HCT116 (cell line): ENCODE results near the gene GNG13. TPM values are rescaled to one million over a fixed set of nuclear protein-coding genes. Genes with fewer than 3 reads are reported as not detected.

Source experiments
- ATAC-seq: fragments of 200-7000 bp; cut with Tn5 transposase; 2 replicates; pipeline ENCODE4 v1.9.1; 2020; ENCODE audit warnings: mild to moderate bottlenecking, moderate library complexity
- BruUV-seq: library from RNA; stranded (reverse); fragments of 400-500 nt; replicated peaks from 2 replicates; lab custom pipeline; 2021; lab: Mats Ljungman, UMichigan
- CTCF ChIA-PET: fragments of 300-600 bp; sonication (Branson Sonifier 250); formaldehyde crosslinking; loops from one replicate; lab custom pipeline; 2021; ENCODE audit warnings: antibody characterized with exemption; lab: Charles Lee
- POLR2A ChIA-PET: fragments of 300-600, 350-600 bp; sonication (Branson Sonifier 250); formaldehyde crosslinking; loops from one replicate; lab custom pipeline; 2021; ENCODE audit warnings: antibody characterized with exemption; lab: Charles Lee
- RAD21 ChIA-PET, 2 experiments: fragments of 300-600 bp; sonication (Branson Sonifier 250); formaldehyde crosslinking; loops; one replicate each; lab custom pipeline; 2023; ENCODE audit warnings: low total read pairs in 2 of 2; ENCODE audit not compliant: uncharacterized antibody in 2 of 2, unreplicated experiment in 2 of 2, low non-redundant PET in 1 of 2; lab: Charles Lee
- DNase-seq: peaks from one replicate; pipeline ENCODE4 v3.0.0-alpha.2; 2010; ENCODE audit warnings: low read depth, low spot score
- H2AFZ ChIP-seq: fragments of 200-600 bp; shearing (Covaris generic), sonication (generic); 2 replicates; pipeline ENCODE4 v1.6.1; 2017; ENCODE audit warnings: low read depth, mixed run types, mixed read lengths, antibody characterized with exemption, low read length; ENCODE audit not compliant: poor library complexity, severe bottlenecking
- H3K27ac ChIP-seq: 2 replicates; pipeline ENCODE4 v1.5.1; 2012; ENCODE audit warnings: low read depth, low read length
- H3K27me3 ChIP-seq: fragments of 200-600 bp; sonication (generic); 2 replicates; pipeline ENCODE4 v1.6.1; 2016; ENCODE audit warnings: mixed run types, low read length, mixed read lengths; ENCODE audit not compliant: insufficient read depth
- H3K36me3 ChIP-seq, 2 experiments: fragments of 200-500 bp in 1 of 2; fragments of 200-600 bp in 1 of 2; sonication (Bioruptor generic) in 1 of 2; sonication (generic) in 1 of 2; 2 replicates each; pipeline versions ENCODE4 v1.5.1 to v1.6.1; 2014 to 2016; ENCODE audit warnings: low read length in 2 of 2, inconsistent platforms in 1 of 2, mixed read lengths in 1 of 2, mixed run types in 1 of 2; ENCODE audit not compliant: insufficient read depth in 2 of 2, control insufficient read depth in 1 of 2
- H3K4me1 ChIP-seq, 2 experiments: fragments of 200-600 bp in 1 of 2; sonication (generic) in 1 of 2; 2 replicates each; pipeline versions ENCODE4 v1.5.1 to v1.6.1; 2012 to 2017; ENCODE audit warnings: low read length in 2 of 2, inconsistent platforms in 1 of 2, mild to moderate bottlenecking in 1 of 2, mixed read lengths in 1 of 2, mixed run types in 1 of 2, moderate library complexity in 1 of 2; ENCODE audit not compliant: insufficient read depth in 2 of 2, control insufficient read depth in 1 of 2
- H3K4me2 ChIP-seq: fragments of 200-600 bp; sonication (generic); 2 replicates; pipeline ENCODE4 v1.6.1; 2017; ENCODE audit warnings: mixed run types, low read length, mixed read lengths
- H3K4me3 ChIP-seq, 2 experiments: fragments of 200-600 bp in 1 of 2; sonication (generic) in 1 of 2; replicated peaks in 1 of 2; 2 replicates each; pipeline ENCODE4 v1.5.1; 2011 to 2016; ENCODE audit warnings: low read length in 2 of 2, control low read depth in 1 of 2, low read depth in 1 of 2, mild to moderate bottlenecking in 1 of 2, mixed read lengths in 1 of 2, mixed run types in 1 of 2
- H3K79me2 ChIP-seq: fragments of 200-600 bp; sonication (generic); 2 replicates; pipeline ENCODE4 v1.6.1; 2017; ENCODE audit warnings: mild to moderate bottlenecking, mixed run types, low read length, moderate library complexity, mixed read lengths; ENCODE audit not compliant: insufficient read depth
- H3K9ac ChIP-seq: fragments of 200-600 bp; sonication (generic); 2 replicates; pipeline ENCODE4 v1.6.1; 2016; ENCODE audit warnings: low read length, mixed read lengths
- H3K9me2 ChIP-seq: fragments of 200-600 bp; sonication (generic), shearing (Covaris generic); 2 replicates; pipeline ENCODE4 v1.6.1; 2017; ENCODE audit warnings: mixed run types, mild to moderate bottlenecking, moderate library complexity; ENCODE audit not compliant: insufficient read depth
- H3K9me3 ChIP-seq, 2 experiments: fragments of 200-500 bp in 1 of 2; fragments of 200-600 bp in 1 of 2; sonication (Bioruptor generic) in 1 of 2; sonication (generic) in 1 of 2; 2 replicates each; pipeline ENCODE4 v1.6.1; 2014 to 2017; ENCODE audit warnings: low read length in 2 of 2, mixed read lengths in 2 of 2, inconsistent platforms in 1 of 2, low read depth in 1 of 2, mild to moderate bottlenecking in 1 of 2, mixed run types in 1 of 2, moderate library complexity in 1 of 2; ENCODE audit not compliant: control insufficient read depth in 1 of 2, insufficient read depth in 1 of 2
- H4K20me1 ChIP-seq: fragments of 200-600 bp; sonication (generic), shearing (Covaris generic); 2 replicates; pipeline ENCODE4 v1.6.1; 2017; ENCODE audit warnings: mixed run types, mild to moderate bottlenecking, moderate library complexity; ENCODE audit not compliant: insufficient read depth
- CBX3 ChIP-seq: IDR thresholded peaks from 2 replicates; pipeline ENCODE4 v1.6.1; 2012; ENCODE audit warnings: low read depth
- EGR1 ChIP-seq: IDR thresholded peaks from 2 replicates; pipeline ENCODE4 v1.6.1; 2012; ENCODE audit warnings: low read depth
- ELF1 ChIP-seq: IDR thresholded peaks from 2 replicates; pipeline ENCODE4 v1.6.1; 2012; ENCODE audit warnings: low read depth, borderline replicate concordance
- EZH2 ChIP-seq: fragments of 200-600 bp; sonication (generic); IDR thresholded peaks from 2 replicates; pipeline ENCODE4 v1.6.1; 2017; ENCODE audit warnings: antibody characterized with exemption, mixed run types
- MAX ChIP-seq: IDR thresholded peaks from 2 replicates; pipeline ENCODE4 v1.6.1; 2012
- POLR2A ChIP-seq: IDR thresholded peaks from 2 replicates; pipeline ENCODE4 v1.7.0; 2011; ENCODE audit warnings: borderline replicate concordance; ENCODE audit not compliant: insufficient read depth, insufficient read length; ENCODE audit errors: extremely low read depth
- RAD21 ChIP-seq: IDR thresholded peaks from 2 replicates; pipeline ENCODE4 v1.6.1; 2012; ENCODE audit warnings: low read depth, mild to moderate bottlenecking
- SP1 ChIP-seq: IDR thresholded peaks from 2 replicates; pipeline ENCODE4 v1.6.1; 2012; ENCODE audit warnings: low read depth
- SRF ChIP-seq: IDR thresholded peaks from 2 replicates; pipeline ENCODE4 v1.6.1; 2012; ENCODE audit warnings: low read depth
- TCF7L2 ChIP-seq: IDR thresholded peaks from 2 replicates; pipeline ENCODE4 v1.7.0; 2011; ENCODE audit warnings: borderline replicate concordance, inconsistent platforms; ENCODE audit not compliant: insufficient read depth, insufficient read length; ENCODE audit errors: extremely low read depth
- YY1 ChIP-seq: IDR thresholded peaks from 2 replicates; pipeline ENCODE4 v1.6.1; 2011; ENCODE audit warnings: low read length, low read depth, moderate library complexity, mild to moderate bottlenecking; ENCODE audit not compliant: insufficient replicate concordance; ENCODE audit errors: extremely low read depth
- intact Hi-C: fragments of 100-400 bp; cut with micrococcal nuclease; formaldehyde crosslinking; loops from 2 replicates; pipeline ENCODE4 v1.10.0; 2022
- total RNA-seq: library from RNA; stranded (reverse); gene quantifications from one replicate; pipeline ENCODE4 v1.2.1, GENCODE V29; 2021; ENCODE audit not compliant: unreplicated experiment
- TF ChIP-seq, protein P1 (sequence below): IDR thresholded peaks from 2 replicates; pipeline ENCODE4 v1.6.1; 2012; ENCODE audit warnings: low read depth
- TF ChIP-seq, protein P2 (sequence below): IDR thresholded peaks from 2 replicates; pipeline ENCODE4 v1.6.1; 2012

GNG13 gene
- total RNA-seq, 1 experiment from 2014 or later = not detected

GRCh38 chr16:793414-793813 lies 7.1 kb downstream of the GNG13 start:
- RAD21 ChIA-PET = no interaction called here
- Histone ChIP-seq H2AFZ (no peak overlapping the region), H3K9ac (no peak overlapping the region), H3K27ac (no peak overlapping the region; the same call in 1 of the 2 replicates), H4K20me1 (no peaks in the 10 kb centered on the region), H3K4me1 (peaks cover 16 to 39% of the 10 kb centered on the region in 2 experiments), H3K9me2 (no peaks in the 10 kb centered on the region), H3K27me3 (no peaks in the 10 kb centered on the region), H3K9me3 (no peaks in the 10 kb centered on the region), H3K36me3 (peaks cover 0 to 25% of the 10 kb centered on the region in 2 experiments; a peak in 3 of 4 replicates), H3K79me2 (peaks cover 34% of the 10 kb centered on the region), H3K4me3 (no peak overlapping the region), H3K4me2 (no peak overlapping the region)
- DNase-seq = no peak
- no TSS peak for BruUV-seq
- POLR2A ChIA-PET = no interaction called here
- no peak for TF ChIP-seq SRF
- TF ChIP-seq ELF1 = no peak
- no peak for TF ChIP-seq SP1
- no peak for TF ChIP-seq YY1
- no peak for TF ChIP-seq RAD21
- TF ChIP-seq EZH2 = no peak
- TF ChIP-seq CBX3 = no peak
- TF ChIP-seq EGR1 = no peak
- TF ChIP-seq, protein P1, sequence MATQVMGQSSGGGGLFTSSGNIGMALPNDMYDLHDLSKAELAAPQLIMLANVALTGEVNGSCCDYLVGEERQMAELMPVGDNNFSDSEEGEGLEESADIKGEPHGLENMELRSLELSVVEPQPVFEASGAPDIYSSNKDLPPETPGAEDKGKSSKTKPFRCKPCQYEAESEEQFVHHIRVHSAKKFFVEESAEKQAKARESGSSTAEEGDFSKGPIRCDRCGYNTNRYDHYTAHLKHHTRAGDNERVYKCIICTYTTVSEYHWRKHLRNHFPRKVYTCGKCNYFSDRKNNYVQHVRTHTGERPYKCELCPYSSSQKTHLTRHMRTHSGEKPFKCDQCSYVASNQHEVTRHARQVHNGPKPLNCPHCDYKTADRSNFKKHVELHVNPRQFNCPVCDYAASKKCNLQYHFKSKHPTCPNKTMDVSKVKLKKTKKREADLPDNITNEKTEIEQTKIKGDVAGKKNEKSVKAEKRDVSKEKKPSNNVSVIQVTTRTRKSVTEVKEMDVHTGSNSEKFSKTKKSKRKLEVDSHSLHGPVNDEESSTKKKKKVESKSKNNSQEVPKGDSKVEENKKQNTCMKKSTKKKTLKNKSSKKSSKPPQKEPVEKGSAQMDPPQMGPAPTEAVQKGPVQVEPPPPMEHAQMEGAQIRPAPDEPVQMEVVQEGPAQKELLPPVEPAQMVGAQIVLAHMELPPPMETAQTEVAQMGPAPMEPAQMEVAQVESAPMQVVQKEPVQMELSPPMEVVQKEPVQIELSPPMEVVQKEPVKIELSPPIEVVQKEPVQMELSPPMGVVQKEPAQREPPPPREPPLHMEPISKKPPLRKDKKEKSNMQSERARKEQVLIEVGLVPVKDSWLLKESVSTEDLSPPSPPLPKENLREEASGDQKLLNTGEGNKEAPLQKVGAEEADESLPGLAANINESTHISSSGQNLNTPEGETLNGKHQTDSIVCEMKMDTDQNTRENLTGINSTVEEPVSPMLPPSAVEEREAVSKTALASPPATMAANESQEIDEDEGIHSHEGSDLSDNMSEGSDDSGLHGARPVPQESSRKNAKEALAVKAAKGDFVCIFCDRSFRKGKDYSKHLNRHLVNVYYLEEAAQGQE = no peak
- TF ChIP-seq, protein P2, sequence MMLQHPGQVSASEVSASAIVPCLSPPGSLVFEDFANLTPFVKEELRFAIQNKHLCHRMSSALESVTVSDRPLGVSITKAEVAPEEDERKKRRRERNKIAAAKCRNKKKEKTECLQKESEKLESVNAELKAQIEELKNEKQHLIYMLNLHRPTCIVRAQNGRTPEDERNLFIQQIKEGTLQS = no peak
- no peak for TF ChIP-seq POLR2A
- TF ChIP-seq MAX = no peak
- no peak for TF ChIP-seq TCF7L2
- CTCF ChIA-PET = no interaction called here
- intact Hi-C loops = no loop called here
- no peak for ATAC-seq
